WI38 (cell line): ENCODE data around the gene ARV1.
A peak's percentile ranks its signal among the peaks of the same experiment; 100 is the strongest.
"Not testable (repeated sequence)": the region's sequence is repeated elsewhere in the genome, so short reads cannot be mapped to it uniquely, and the experiment has no call there.

Experiments
- H3K4me3 ChIP-seq: 2 replicates; pipeline ENCODE4 v1.5.1; 2011; ENCODE audit warnings: low read depth, mild to moderate bottlenecking, control low read depth, low read length
- TF ChIP-seq, protein P1 (sequence below): IDR thresholded peaks from 2 replicates; pipeline ENCODE4 v1.5.1; 2012; ENCODE audit warnings: low read depth, mild to moderate bottlenecking, control low read depth, low read length

The ARV1 gene

DNA sequence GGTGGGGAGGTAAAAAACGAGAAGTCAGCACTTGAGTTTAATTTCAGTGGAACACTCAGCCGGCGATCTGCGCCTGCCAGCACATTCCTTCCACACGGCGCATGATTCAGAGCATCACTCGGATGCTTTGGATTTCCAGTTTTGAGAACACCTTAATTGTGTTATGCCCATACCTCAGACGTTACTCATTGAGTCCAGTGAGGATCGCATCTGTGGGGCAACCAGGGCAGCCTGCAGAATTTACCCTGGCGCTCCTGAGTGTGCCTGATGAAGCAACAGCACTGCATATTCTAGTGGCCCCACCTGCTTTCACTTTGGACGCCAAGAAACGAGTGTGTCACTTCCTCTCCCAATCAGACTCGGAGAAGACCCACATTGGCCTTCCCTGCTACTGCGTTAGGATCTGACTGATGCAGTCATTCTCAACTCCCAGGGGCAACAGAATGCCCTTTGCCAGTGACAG is 41.3 kb downstream of the ARV1 start:
- H3K4me3 ChIP-seq = peak overlapping the region; percentile 21; the same call in 1 of the 2 replicates
- TF ChIP-seq, protein P1, sequence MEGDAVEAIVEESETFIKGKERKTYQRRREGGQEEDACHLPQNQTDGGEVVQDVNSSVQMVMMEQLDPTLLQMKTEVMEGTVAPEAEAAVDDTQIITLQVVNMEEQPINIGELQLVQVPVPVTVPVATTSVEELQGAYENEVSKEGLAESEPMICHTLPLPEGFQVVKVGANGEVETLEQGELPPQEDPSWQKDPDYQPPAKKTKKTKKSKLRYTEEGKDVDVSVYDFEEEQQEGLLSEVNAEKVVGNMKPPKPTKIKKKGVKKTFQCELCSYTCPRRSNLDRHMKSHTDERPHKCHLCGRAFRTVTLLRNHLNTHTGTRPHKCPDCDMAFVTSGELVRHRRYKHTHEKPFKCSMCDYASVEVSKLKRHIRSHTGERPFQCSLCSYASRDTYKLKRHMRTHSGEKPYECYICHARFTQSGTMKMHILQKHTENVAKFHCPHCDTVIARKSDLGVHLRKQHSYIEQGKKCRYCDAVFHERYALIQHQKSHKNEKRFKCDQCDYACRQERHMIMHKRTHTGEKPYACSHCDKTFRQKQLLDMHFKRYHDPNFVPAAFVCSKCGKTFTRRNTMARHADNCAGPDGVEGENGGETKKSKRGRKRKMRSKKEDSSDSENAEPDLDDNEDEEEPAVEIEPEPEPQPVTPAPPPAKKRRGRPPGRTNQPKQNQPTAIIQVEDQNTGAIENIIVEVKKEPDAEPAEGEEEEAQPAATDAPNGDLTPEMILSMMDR = no peak

DNA sequence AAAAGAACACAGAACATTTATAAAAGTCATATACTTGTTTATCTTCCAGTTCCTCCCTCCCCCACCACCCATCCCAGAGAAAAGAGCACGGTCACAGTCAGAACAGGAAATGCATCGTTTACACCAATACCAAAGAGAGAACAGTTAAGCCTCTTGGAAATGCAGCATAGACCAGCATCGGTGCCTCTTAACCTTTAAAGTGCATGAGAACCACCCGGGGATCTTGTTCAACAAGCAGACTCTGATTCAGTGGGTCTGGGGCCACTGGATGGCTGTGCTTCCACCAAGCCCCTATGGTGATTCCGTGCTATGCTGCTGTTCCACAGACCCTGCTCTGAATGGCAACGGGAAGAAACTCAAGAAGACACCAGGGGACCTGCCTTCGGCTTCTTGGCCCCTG is 41.9 kb downstream of the ARV1 start:
- TF ChIP-seq, protein P1 = no peak
- no peak overlapping the region; the same call in 1 of the 2 replicates for H3K4me3 ChIP-seq

DNA sequence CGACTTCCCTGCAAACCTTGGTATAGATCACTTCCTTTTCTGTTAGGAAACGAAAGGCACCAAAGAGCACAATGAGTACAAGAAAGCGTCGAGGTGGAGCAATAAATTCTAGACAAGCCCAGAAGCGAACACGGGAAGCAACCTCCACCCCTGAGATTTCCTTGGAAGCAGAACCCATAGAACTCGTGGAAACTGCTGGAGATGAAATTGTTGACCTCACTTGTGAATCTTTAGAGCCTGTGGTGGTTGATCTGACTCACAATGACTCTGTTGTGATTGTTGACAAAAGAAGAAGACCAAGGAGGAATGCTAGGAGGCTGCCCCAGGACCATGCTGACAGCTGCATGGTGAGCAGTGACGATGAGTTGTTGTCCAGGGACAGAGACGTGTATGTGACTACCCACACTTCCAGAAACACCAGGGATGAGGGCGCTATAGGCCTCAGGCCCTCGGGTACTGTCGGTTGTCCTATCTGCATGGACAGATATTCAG is 42.7 kb downstream of the ARV1 start:
- H3K4me3 ChIP-seq = no peak overlapping the region
- TF ChIP-seq, protein P1 = no peak

DNA sequence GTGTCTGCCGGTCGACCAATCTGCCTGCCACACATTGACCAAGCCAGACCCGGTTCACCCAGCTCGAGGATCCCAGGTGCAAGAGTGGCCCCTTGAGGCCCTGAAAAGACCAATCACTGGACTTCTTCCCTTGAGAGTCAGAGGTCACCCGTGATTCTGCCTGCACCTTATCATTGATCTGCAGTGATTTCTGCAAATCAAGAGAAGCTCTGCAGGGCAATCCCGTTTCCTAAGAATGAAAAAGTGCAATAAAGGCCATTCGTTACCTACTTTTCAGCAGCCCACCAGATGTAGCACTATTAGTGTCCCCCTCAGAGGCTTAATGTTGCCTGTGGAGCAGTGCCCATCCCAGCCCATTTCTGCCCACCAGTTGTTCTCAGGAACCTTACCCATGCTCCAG is 43.6 kb downstream of the ARV1 start:
- not testable (repeated sequence) for H3K4me3 ChIP-seq

DNA sequence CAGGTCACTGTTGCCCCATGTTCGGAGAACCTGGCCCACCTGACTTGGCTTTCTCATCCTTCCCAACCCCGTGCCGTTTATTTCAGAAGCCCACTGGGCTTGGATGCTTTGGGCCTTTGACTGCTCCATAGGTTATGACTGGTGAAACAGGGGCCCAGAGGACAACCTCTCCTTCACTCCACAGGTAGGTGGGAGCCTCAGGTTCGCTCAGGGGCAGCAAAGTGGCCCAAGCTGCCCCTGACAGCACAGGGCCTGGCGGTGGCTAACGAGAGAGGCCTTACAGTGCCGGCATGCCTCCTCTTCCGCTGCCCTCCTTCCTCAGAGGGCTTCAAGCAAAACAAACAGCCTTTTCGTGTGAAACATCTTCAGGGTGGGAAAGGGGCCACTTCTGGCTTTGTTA is 44.3 kb downstream of the ARV1 start:
- TF ChIP-seq, protein P1 = no peak
- no peak overlapping the region for H3K4me3 ChIP-seq

DNA sequence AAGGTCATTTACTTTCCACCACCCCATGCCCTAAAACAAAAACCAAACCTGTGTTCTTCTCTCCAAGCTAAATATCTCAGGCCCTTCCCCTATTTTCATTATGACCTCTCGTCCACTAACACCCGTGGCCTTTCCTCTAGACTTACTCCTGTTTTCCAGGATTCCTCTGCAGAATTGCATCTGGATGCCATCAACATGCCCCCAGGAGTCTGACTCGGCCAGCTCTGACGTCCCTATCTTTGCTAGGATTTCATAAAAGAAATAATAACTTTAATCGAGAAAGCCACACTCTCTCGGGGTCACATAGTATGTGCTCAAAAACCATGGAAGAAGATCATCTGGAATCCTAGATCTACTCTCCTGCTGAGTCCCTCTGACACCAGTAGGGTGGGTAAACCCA is 47.7 kb downstream of the ARV1 start:
- no peak overlapping the region for H3K4me3 ChIP-seq
- TF ChIP-seq, protein P1 = no peak

DNA sequence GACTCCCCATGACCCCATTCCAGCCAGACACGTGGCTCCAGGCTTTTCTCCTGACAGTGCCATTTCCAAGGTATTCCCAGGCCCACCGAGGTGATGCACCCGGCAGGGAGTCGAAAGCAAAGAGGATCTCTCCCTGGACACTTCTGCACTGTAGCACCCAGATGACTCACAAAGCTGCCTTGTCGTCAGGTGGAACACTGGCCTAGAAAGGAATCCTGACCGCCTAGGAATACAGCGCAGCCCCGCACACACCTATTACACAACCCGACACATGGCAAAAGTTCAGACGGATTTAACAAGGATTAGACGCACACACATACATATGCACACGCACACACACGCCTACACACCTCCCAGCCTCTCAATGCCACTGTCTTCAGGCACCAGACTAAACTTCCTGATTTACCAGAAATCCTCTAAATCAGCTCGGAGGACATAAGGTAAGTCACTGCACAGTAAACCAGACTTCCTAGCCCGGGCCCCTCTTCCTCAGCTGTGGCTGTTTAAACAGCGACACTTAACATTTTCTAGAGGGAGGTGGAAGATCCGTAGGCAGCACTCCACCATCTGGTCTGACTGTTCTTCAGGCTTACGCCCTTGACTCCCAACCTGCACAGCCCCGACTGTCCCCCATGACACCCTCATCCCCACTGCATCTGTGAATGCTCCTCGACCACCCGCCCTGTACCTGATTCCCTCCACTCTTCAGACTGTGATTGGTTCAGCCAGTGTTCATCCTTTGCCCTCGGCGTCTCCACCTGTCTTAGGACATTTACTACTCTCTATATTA is 48.4 kb downstream of the ARV1 start:
- TF ChIP-seq, protein P1 = no peak

DNA sequence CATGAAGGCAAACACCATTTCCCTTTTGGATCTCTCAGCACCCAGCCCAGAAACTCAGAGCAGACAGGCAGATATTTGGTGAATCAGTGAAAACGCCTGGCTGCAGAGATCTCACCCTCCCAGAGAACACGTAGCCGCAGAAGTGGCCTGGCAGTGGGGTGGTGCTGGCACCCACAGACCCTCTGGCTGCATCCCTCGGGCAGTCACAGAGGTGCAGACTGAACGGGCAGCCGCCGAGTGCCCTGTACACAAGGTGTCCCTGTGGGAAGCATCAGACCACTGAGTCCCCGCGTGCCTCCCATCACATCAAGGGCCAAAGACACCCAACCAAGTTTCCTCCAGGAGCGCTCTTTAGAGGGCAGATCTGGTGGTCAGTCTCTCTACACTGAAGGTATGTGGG is 49.1 kb downstream of the ARV1 start:
- TF ChIP-seq, protein P1 = no peak
- no peak overlapping the region for H3K4me3 ChIP-seq

More for the DNA sequence above, 48.4 kb downstream of the ARV1 start:
- H3K4me3 ChIP-seq = no peak overlapping the region
